ENCODE data around the gene OSBPL5. TPM values are rescaled to one million over a fixed set of nuclear protein-coding genes. Genes with fewer than 3 reads are reported as not detected.

OSBPL5 gene
- total RNA-seq, 2 donors from 2014 or later: 6.8 to 8.1 TPM

DNA sequence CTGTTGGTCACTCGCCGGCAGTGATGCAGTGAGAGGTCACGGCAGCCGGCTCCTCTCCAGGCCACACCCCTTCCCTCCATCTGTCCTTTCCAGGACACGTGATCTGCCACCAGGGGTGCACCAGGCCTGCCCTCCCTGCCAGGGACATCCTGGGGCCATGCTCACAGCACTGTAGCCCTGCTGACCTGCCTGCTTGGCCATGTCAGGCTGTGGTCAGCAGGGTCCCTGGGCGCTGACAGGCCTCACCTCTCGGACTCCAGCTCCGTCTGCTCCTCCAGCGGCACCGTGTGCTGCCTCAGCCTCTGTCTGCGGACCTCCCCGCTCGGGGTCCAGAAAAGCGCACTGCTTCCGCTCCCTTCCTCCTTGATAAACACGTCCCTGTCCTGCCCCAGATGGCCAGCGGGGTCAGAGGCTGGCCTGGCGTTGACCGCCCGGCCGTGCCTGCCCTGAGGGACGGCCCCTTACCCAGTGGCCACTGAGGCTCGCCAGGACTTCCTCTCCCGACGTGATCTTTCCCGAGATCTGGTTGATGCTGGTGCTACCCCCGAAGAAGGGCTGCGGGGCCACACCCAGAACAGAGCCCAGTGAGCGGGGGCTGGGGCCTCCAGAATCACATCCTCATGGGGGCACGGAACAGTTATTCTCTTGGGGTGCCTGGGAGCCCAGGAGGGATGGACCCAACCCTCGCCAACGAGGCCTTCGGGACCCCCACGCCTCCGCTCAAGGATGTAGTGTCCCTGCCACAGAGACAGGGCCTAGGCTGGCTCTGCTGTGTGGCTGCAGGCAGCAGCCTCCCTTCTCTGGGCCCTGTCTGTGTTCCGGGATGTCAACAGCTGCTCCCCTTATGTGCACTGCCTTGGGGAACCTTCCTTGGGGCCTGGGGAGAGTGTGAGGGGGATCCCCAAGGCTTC, 71.6 kb downstream of the OSBPL5 start:
- DNase-seq: no peak
- no peak for ATAC-seq
- Mint-ChIP-seq H3K4me1 (peaks cover 13% of the 10 kb centered on the region), H3K4me3 (no peak overlapping the region), H3K36me3 (ENCODE audit: low read depth) (peaks cover 4% of the 10 kb centered on the region), H3K27ac (no peak overlapping the region), H3K27me3 (peaks cover 8% of the 10 kb centered on the region)
- no peaks in the 10 kb centered on the region for H3K9me3 ChIP-seq (ENCODE audit: control insufficient read depth, low read length, poor library complexity, severe bottlenecking)

DNA sequence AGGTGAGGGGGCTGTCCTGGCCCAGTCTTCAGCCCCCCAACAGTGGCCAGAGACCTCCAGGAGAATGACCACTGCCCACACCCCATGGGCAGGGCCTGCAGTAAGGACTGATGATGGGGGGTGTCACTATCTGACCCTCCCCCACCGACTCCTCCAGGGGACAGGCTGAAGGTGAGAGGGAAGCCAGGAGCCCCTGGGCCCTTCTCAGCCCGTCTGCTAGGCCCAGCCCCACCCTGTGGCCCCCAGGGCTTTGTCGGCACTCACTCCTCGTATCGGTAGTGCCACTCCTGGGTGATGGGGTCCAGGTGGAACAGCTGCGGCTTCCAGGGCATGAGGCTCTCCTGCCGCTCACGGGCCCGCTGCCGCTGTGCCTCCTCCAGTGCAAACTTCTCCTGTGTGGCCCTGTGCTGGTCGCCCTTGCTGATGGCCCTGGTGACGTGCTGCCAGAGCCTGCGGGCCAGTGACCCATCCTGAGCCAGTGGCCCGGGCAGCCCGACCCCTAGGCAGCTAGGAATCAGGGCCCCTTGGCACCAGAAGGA, 72.4 kb downstream of the OSBPL5 start:
- Mint-ChIP-seq H3K36me3 (ENCODE audit: low read depth) (peaks cover 4% of the 10 kb centered on the region), H3K4me3 (no peak overlapping the region), H3K4me1 (peaks cover 10% of the 10 kb centered on the region), H3K27me3 (peaks cover 8% of the 10 kb centered on the region), H3K27ac (no peak overlapping the region)
- ATAC-seq: no peak
- H3K9me3 ChIP-seq (ENCODE audit: control insufficient read depth, low read length, poor library complexity, severe bottlenecking): no peaks in the 10 kb centered on the region
- DNase-seq: no peak

GRCh38 chr11:3091846-3092602, 73.1 kb downstream of the OSBPL5 start:
- Mint-ChIP-seq H3K27me3 (peaks cover 8% of the 10 kb centered on the region), H3K27ac (no peak overlapping the region), H3K4me1 (peaks cover 7% of the 10 kb centered on the region), H3K36me3 (ENCODE audit: low read depth) (peaks cover 4% of the 10 kb centered on the region), H3K4me3 (peak overlapping the region; percentile 7)
- no peaks in the 10 kb centered on the region for H3K9me3 ChIP-seq (ENCODE audit: control insufficient read depth, low read length, poor library complexity, severe bottlenecking)
- ATAC-seq (peak; percentile 87), DNase-seq (peak; percentile 63 to 67 (median 67))

DNA sequence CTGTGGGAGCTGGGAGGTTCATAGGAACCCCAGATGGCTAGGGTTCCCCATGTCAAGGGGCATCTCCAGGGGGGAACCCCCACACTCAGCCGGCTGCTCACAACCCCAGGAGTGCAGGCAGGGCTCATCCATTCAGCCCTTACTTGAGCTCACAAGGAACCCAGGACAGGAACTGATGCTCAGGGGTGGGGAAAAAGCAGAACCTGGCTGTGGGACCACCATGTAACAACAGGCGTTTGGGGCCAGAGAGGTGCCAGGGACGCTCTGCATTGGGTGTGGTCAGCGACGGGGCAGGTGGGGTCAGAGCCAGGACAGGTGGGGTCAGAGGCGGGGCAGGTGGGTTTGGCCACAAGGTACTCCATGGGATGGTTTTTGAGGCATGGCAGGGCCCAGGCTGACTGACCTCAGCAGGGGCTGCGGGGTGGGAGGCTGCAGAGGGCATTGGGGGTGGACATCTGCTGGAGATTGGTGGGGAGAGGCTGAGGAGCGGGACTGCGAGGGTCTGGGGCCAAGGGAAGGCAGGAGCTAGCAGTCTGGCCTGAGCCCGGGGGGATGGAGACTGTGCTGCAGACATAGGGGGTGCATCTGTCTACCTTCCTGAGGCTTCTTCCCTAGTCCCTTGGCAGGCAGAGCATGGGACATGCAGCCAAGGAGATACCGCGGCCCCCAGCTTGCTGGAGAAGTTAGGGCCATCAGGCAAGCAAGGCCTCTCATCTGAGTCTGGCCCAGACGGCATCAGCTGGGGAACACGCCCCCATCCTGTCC, 73.8 kb downstream of the OSBPL5 start:
- peaks cover 3% of the 10 kb centered on the region for H3K4me1 Mint-ChIP-seq
- DNase-seq: no peak
- H3K36me3 Mint-ChIP-seq (ENCODE audit: low read depth): no peaks in the 10 kb centered on the region
- H3K4me3 Mint-ChIP-seq: no peak overlapping the region
- H3K27me3 Mint-ChIP-seq: peaks cover 8% of the 10 kb centered on the region
- H3K9me3 ChIP-seq (ENCODE audit: control insufficient read depth, low read length, poor library complexity, severe bottlenecking): no peaks in the 10 kb centered on the region
- ATAC-seq: no peak
- H3K27ac Mint-ChIP-seq: no peak overlapping the region

GRCh38 chr11:3090096-3090901, 74.8 kb downstream of the OSBPL5 start:
- no peaks in the 10 kb centered on the region for H3K27me3 Mint-ChIP-seq
- no peak overlapping the region for H3K27ac Mint-ChIP-seq
- no peak for DNase-seq
- H3K4me1 Mint-ChIP-seq: peaks cover 3% of the 10 kb centered on the region
- no peak for ATAC-seq
- H3K9me3 ChIP-seq (ENCODE audit: control insufficient read depth, low read length, poor library complexity, severe bottlenecking): no peaks in the 10 kb centered on the region
- no peak overlapping the region for H3K4me3 Mint-ChIP-seq
- H3K36me3 Mint-ChIP-seq (ENCODE audit: low read depth): no peaks in the 10 kb centered on the region

DNA sequence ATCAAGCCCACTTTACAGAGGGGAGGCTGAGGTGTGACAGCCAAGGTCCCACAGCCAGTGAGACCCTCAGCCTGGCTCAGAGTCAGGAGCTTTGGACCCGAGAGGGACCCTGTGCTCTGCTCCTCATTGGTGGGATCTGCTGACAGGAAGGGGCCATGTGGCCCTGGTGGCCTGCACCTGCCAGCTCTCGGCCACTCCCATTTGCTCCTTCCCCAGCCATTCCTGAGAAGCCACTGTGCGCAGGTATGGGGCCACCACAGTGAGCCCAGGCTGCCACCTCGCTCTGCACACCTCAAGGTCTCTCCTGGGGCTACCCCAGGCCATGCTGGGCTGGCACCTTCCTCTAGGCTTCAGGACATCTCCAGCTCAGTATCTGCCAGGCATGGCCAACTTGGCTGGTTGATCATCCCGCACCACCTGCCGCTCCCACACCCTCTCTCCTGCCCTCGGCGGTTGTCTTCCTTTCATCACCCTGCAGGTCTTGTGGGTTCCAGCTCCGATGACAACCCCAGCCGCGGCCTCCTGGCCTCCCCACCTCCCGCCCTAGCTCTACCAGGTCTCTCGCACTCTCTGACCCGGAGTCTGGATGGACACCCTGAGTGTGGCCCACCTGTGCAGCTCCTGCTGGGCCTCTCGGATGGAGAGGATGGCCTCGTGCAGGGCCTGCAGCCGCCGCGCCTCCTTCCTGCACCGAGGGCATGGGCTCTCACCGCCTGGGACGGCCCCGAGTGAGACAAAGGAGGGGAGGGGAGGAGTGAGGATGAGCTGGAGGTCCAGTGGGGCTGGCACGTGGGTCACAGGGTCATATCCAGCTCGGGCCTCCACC, 75.7 kb downstream of the OSBPL5 start:
- Mint-ChIP-seq H3K4me3 (no peak overlapping the region), H3K36me3 (ENCODE audit: low read depth) (no peaks in the 10 kb centered on the region), H3K27me3 (no peaks in the 10 kb centered on the region), H3K27ac (no peak overlapping the region), H3K4me1 (peaks cover 3% of the 10 kb centered on the region)
- H3K9me3 ChIP-seq (ENCODE audit: control insufficient read depth, low read length, poor library complexity, severe bottlenecking): no peaks in the 10 kb centered on the region
- ATAC-seq: no peak
- DNase-seq: no peak

GRCh38 chr11:3088806-3089205, 76.3 kb downstream of the OSBPL5 start:
- Mint-ChIP-seq H3K27ac (no peak overlapping the region), H3K27me3 (no peaks in the 10 kb centered on the region), H3K36me3 (ENCODE audit: low read depth) (no peaks in the 10 kb centered on the region), H3K4me1 (peaks cover 3% of the 10 kb centered on the region), H3K4me3 (no peak overlapping the region)
- ATAC-seq (no peak), DNase-seq (no peak)
- H3K9me3 ChIP-seq (ENCODE audit: control insufficient read depth, low read length, poor library complexity, severe bottlenecking): no peaks in the 10 kb centered on the region

- no peaks in the 10 kb centered on the region for H3K9me3 ChIP-seq (ENCODE audit: control insufficient read depth, low read length, poor library complexity, severe bottlenecking)
- H3K4me3 Mint-ChIP-seq: no peak overlapping the region
- ATAC-seq (no peak), DNase-seq (no peak)
- peaks cover 3% of the 10 kb centered on the region for H3K4me1 Mint-ChIP-seq
- no peak overlapping the region for H3K27ac Mint-ChIP-seq
- no peaks in the 10 kb centered on the region for H3K36me3 Mint-ChIP-seq (ENCODE audit: low read depth)
- no peaks in the 10 kb centered on the region for H3K27me3 Mint-ChIP-seq
Observed at GRCh38 chr11:3087821-3088800, 77.0 kb downstream of the OSBPL5 start.

- Mint-ChIP-seq H3K27me3 (no peaks in the 10 kb centered on the region), H3K36me3 (ENCODE audit: low read depth) (no peaks in the 10 kb centered on the region), H3K27ac (no peak overlapping the region), H3K4me3 (no peak overlapping the region), H3K4me1 (peaks cover 3% of the 10 kb centered on the region)
- no peak for DNase-seq
- no peak for ATAC-seq
- no peaks in the 10 kb centered on the region for H3K9me3 ChIP-seq (ENCODE audit: control insufficient read depth, low read length, poor library complexity, severe bottlenecking)
Observed at GRCh38 chr11:3087373-3087772, 77.7 kb downstream of the OSBPL5 start.

DNA sequence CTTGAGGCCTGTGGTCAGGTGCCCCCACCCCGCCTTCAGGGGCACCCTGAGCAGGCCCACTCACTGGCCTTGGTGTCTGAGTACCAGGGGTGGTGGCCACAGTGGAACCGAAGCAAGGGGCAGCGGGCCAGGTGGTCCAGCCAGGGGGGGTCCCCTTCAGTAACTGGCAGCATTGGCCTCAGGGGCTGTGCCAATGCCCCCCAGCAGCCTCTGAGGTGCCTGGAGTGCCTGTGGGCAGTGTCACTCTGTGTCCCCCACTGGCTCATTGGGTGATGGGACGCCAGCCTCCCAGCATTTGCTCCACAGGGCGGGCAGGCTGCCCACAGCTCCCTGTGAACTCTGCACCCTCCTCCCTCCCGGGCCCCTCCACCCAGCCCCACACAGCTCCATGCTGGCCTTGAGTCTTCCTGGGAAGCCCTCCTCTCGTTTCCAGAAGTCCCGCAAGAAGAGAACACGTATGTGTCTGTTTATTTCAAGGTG, 78.4 kb downstream of the OSBPL5 start:
- no peaks in the 10 kb centered on the region for H3K9me3 ChIP-seq (ENCODE audit: control insufficient read depth, low read length, poor library complexity, severe bottlenecking)
- no peak for ATAC-seq
- H3K4me3 Mint-ChIP-seq: no peak overlapping the region
- DNase-seq: no peak
- H3K36me3 Mint-ChIP-seq (ENCODE audit: low read depth): no peaks in the 10 kb centered on the region
- no peaks in the 10 kb centered on the region for H3K27me3 Mint-ChIP-seq
- no peak overlapping the region for H3K27ac Mint-ChIP-seq
- peaks cover under 1% of the 10 kb centered on the region for H3K4me1 Mint-ChIP-seq

DNA sequence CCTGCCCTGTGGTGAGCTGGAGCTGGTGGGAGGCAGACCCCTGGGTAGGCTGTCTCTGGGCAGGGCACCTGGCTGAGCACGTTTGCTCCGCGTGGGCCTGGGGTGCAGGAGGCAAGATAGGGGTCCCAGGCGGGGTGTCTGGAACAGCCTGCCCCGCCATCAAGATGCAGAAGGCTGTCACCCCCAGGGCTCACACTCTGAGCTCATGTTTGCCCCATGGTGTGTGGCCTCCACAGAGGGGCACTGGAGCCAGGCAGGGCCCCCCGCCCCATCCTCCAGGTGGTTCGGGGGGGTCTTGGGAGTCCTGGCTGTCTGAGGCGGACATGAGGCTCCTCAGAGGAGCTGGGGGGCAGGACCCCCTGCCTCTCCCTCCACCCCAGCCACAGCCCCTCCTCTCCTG, 79.0 kb downstream of the OSBPL5 start:
- ATAC-seq: no peak
- no peak for DNase-seq

More for the DNA sequence above, 79.0 kb downstream of the OSBPL5 start:
- H3K4me1 Mint-ChIP-seq: no peaks in the 10 kb centered on the region
- no peak overlapping the region for H3K4me3 Mint-ChIP-seq
- H3K9me3 ChIP-seq (ENCODE audit: control insufficient read depth, low read length, poor library complexity, severe bottlenecking): no peaks in the 10 kb centered on the region
- peak overlapping the region; percentile 56 for H3K27ac Mint-ChIP-seq
- no peaks in the 10 kb centered on the region for H3K36me3 Mint-ChIP-seq (ENCODE audit: low read depth)
- no peaks in the 10 kb centered on the region for H3K27me3 Mint-ChIP-seq
